ENCODE measurements around the gene IQSEC2.

Gene IQSEC2

GRCh38 chrX:53305219-53305995, 24.0 kb upstream of the IQSEC2 start:
- FAIRE-seq: no peak

- FAIRE-seq: no peak
Measured at GRCh38 chrX:53303195-53303594, 21.8 kb upstream of the IQSEC2 start.

GRCh38 chrX:53300157-53300556, 18.8 kb upstream of the IQSEC2 start:
- no peak for FAIRE-seq

- no peak for FAIRE-seq
Measured at GRCh38 chrX:53294024-53294648, 12.8 kb upstream of the IQSEC2 start.

- no peak for FAIRE-seq
Measured at GRCh38 chrX:53291596-53291995, 10.2 kb upstream of the IQSEC2 start.

- FAIRE-seq: no peak
Measured at GRCh38 chrX:53290441-53291041, 9.2 kb upstream of the IQSEC2 start.

- FAIRE-seq: no peak
Measured at GRCh38 chrX:53288189-53288588, 6.8 kb upstream of the IQSEC2 start.

- FAIRE-seq: no peak
Measured at GRCh38 chrX:53287493-53288138, 6.2 kb upstream of the IQSEC2 start.

GRCh38 chrX:53286171-53286570, 4.8 kb upstream of the IQSEC2 start:
- FAIRE-seq: no peak

- FAIRE-seq: no peak
Measured at GRCh38 chrX:53285591-53285990, 4.2 kb upstream of the IQSEC2 start.

- no peak for FAIRE-seq
Measured at GRCh38 chrX:53284684-53285447, 3.5 kb upstream of the IQSEC2 start.

GRCh38 chrX:53283567-53283966, 2.2 kb upstream of the IQSEC2 start:
- FAIRE-seq: no peak

GRCh38 chrX:53283099-53283498, 1.7 kb upstream of the IQSEC2 start:
- FAIRE-seq: no peak

GRCh38 chrX:53281963-53282695, 745 bp upstream of the IQSEC2 start:
- no peak for FAIRE-seq

- no peak for FAIRE-seq
Measured at GRCh38 chrX:53280331-53281320, 758 bp downstream of the IQSEC2 start.

GRCh38 chrX:53279296-53280237, 1.8 kb downstream of the IQSEC2 start:
- no peak for FAIRE-seq

GRCh38 chrX:53272808-53273337, 8.5 kb downstream of the IQSEC2 start:
- no peak for FAIRE-seq

- no peak for FAIRE-seq
Measured at GRCh38 chrX:53269536-53270107, 11.8 kb downstream of the IQSEC2 start.

- FAIRE-seq: no peak
Measured at GRCh38 chrX:53268173-53268572, 13.2 kb downstream of the IQSEC2 start.
